ENCODE measurements around the gene R3HDM2. TPM values are rescaled to one million over a fixed set of nuclear protein-coding genes. Genes with fewer than 3 reads are reported as not detected.

Gene R3HDM2
- total and polyA plus RNA-seq, 2 of the 13 experiments (the other 11 are each of a cell fraction or from before 2014, with no cell fraction given) = 11.1 to 23.5 TPM

GRCh38 chr12:57430112-57430930, 522 bp downstream of the R3HDM2 start (continued):
- TF ChIP-seq HMGXB4 (CRISPR knock-in tag; IDR thresholded peaks at IDR 0.05; ENCODE audit: borderline replicate concordance in 1 of 2, low read depth in 1 of 2) = peak in 1 of 2 experiments; percentile 15; a peak in 2 of 4 replicates
- 0 out of 2 replicates have a peak, but pooled peaks have one; percentile 41 for TF ChIP-seq ZNF512B (CRISPR knock-in tag; IDR thresholded peaks at IDR 0.05; ENCODE audit: borderline replicate concordance)
- peak; percentile 74 for TF ChIP-seq CCDC6 (CRISPR knock-in tag; IDR thresholded peaks at IDR 0.05)
- TF ChIP-seq ZNF580 (CRISPR knock-in tag; IDR thresholded peaks at IDR 0.05; ENCODE audit: borderline replicate concordance, low read depth) = 0 out of 2 replicates have a peak, but pooled peaks have one; percentile 44
- TF ChIP-seq ZFY (CRISPR knock-in tag; IDR thresholded peaks at IDR 0.05) = peak; percentile 19; the same call in 1 of the 2 replicates
- peak; percentile 21; the same call in 1 of the 2 replicates for TF ChIP-seq SRY (CRISPR knock-in tag; IDR thresholded peaks at IDR 0.05)
- 0 out of 2 replicates have a peak, but pooled peaks have one; percentile 19 for TF ChIP-seq ZNF790 (CRISPR knock-in tag; IDR thresholded peaks at IDR 0.05; ENCODE audit: borderline replicate concordance)
- peak; percentile 48; the same call in 1 of the 2 replicates for TF ChIP-seq BHLHE40 (IDR thresholded peaks at IDR 0.05; ENCODE audit: low read length)
- TF ChIP-seq MXI1 (IDR thresholded peaks at IDR 0.05; ENCODE audit: borderline replicate concordance, low read depth, low read length) = peak; percentile 24; the same call in 1 of the 3 replicates
- 0 out of 2 replicates have a peak, but pooled peaks have one; percentile 28 for TF ChIP-seq ZNF709 (CRISPR knock-in tag; IDR thresholded peaks at IDR 0.05)
- TF ChIP-seq IRX3 (CRISPR knock-in tag; IDR thresholded peaks at IDR 0.05; ENCODE audit: borderline replicate concordance, low read depth) = 0 out of 2 replicates have a peak, but pooled peaks have one; percentile 17
- peak; percentile 27 for TF ChIP-seq CTCF (CRISPR knock-in tag; IDR thresholded peaks at IDR 0.05)
- TF ChIP-seq RBM39 (IDR thresholded peaks at IDR 0.05; ENCODE audit: low read depth, low read length, poor library complexity, severe bottlenecking) = peak; percentile 19
- peak in 1 of 2 experiments; percentile 50; a peak in 2 of 4 replicates for TF ChIP-seq POLR2A (IDR thresholded peaks at IDR 0.05; ENCODE audit: insufficient read depth in 1 of 2, low read depth in 2 of 2, low read length in 2 of 2)
- TF ChIP-seq ZFX (CRISPR knock-in tag; IDR thresholded peaks at IDR 0.05; ENCODE audit: low read depth) = peak; percentile 61
- no peak for TF ChIP-seq ZNF251 (CRISPR knock-in tag; IDR thresholded peaks at IDR 0.05)
- TF ChIP-seq POGZ (CRISPR knock-in tag; IDR thresholded peaks at IDR 0.05) = no peak
- no peak for TF ChIP-seq HMGA1 (CRISPR knock-in tag; conservative IDR thresholded peaks at IDR 0.05)
- no peak for TF ChIP-seq ZNF263 (CRISPR knock-in tag; IDR thresholded peaks at IDR 0.05)
- TF ChIP-seq GTF2F1 (IDR thresholded peaks at IDR 0.05; ENCODE audit: low read length) = 0 out of 2 replicates have a peak, but pooled peaks have one; percentile 20
- no peak for TF ChIP-seq NFIB (CRISPR knock-in tag; IDR thresholded peaks at IDR 0.05; ENCODE audit: borderline replicate concordance)
